Activated CD8-positive, alpha-beta memory T cell treated with anti-CD3 and anti-CD28 coated beads, Interleukin-2, amount 50 U/mL, for 4 hours (primary cell): ENCODE data around the gene ANKFY1.
"Not testable (repeated sequence)": the region's sequence is repeated elsewhere in the genome, so short reads cannot be mapped to it uniquely, and the experiment has no call there.

Experiments used
- DNase-seq: peaks from one replicate; pipeline ENCODE4 v3.0.0-alpha.2; 2020

Gene ANKFY1

GRCh38 chr17:4258867-4259266, 4.9 kb downstream of the ANKFY1 start:
- no peak for DNase-seq

GRCh38 chr17:4256952-4257351, 6.8 kb downstream of the ANKFY1 start:
- DNase-seq = no peak

- DNase-seq = not testable (repeated sequence)
These were observed 8.5 kb downstream of the ANKFY1 start for GRCh38 chr17:4255271-4255670.

- no peak for DNase-seq
These were observed 12.9 kb downstream of the ANKFY1 start for GRCh38 chr17:4250887-4251286.

- DNase-seq = no peak
These were observed 14.2 kb downstream of the ANKFY1 start for GRCh38 chr17:4249452-4250029.

- no peak for DNase-seq
These were observed 15.1 kb downstream of the ANKFY1 start for GRCh38 chr17:4248504-4249277.

GRCh38 chr17:4247971-4248388, 15.8 kb downstream of the ANKFY1 start:
- no peak for DNase-seq

GRCh38 chr17:4247361-4247970, 16.3 kb downstream of the ANKFY1 start:
- no peak for DNase-seq

- DNase-seq = no peak
These were observed 17.1 kb downstream of the ANKFY1 start for GRCh38 chr17:4246674-4247073.

GRCh38 chr17:4241535-4241934, 22.2 kb downstream of the ANKFY1 start:
- no peak for DNase-seq

GRCh38 chr17:4236456-4236855, 27.3 kb downstream of the ANKFY1 start:
- DNase-seq = no peak

- DNase-seq = no peak
These were observed 28.2 kb downstream of the ANKFY1 start for GRCh38 chr17:4235372-4236279.

GRCh38 chr17:4234401-4234800, 29.4 kb downstream of the ANKFY1 start:
- DNase-seq = no peak

GRCh38 chr17:4233668-4234258, 30.0 kb downstream of the ANKFY1 start:
- no peak for DNase-seq

- no peak for DNase-seq
These were observed 31.5 kb downstream of the ANKFY1 start for GRCh38 chr17:4232168-4232813.

GRCh38 chr17:4229627-4230541, 33.9 kb downstream of the ANKFY1 start:
- DNase-seq = no peak

- no peak for DNase-seq
These were observed 41.7 kb downstream of the ANKFY1 start for GRCh38 chr17:4221899-4222659.

GRCh38 chr17:4221163-4221562, 42.6 kb downstream of the ANKFY1 start:
- DNase-seq = no peak

- DNase-seq = no peak
These were observed 43.1 kb downstream of the ANKFY1 start for GRCh38 chr17:4220655-4221054.

- no peak for DNase-seq
These were observed 44.5 kb downstream of the ANKFY1 start for GRCh38 chr17:4219241-4219640.
